Endothelial cell (in vitro differentiated cells): Measurements from ENCODE around the gene MCU. TPM values are rescaled to one million over a fixed set of nuclear protein-coding genes. Genes with fewer than 3 reads are reported as not detected.

Source experiments
- DNase-seq: peaks from one replicate; pipeline ENCODE4 v3.0.0; 2021; ENCODE audit warnings: low spot score
- H3K27ac Mint-ChIP-seq: one replicate; pipeline ENCODE4 v1.8.0; 2021; ENCODE audit warnings: mixed read lengths, inconsistent platforms; ENCODE audit not compliant: unreplicated experiment
- H3K27me3 Mint-ChIP-seq: one replicate; pipeline ENCODE4 v1.8.0; 2021; ENCODE audit warnings: mild to moderate bottlenecking, moderate library complexity, mixed read lengths, inconsistent platforms; ENCODE audit not compliant: unreplicated experiment
- H3K36me3 Mint-ChIP-seq: one replicate; pipeline ENCODE4 v1.8.0; 2021; ENCODE audit warnings: mild to moderate bottlenecking, low read depth, mixed read lengths, inconsistent platforms; ENCODE audit not compliant: unreplicated experiment
- H3K4me1 Mint-ChIP-seq: one replicate; pipeline ENCODE4 v1.8.0; 2021; ENCODE audit warnings: mild to moderate bottlenecking, mixed read lengths, inconsistent platforms; ENCODE audit not compliant: unreplicated experiment
- H3K4me3 Mint-ChIP-seq: one replicate; pipeline ENCODE4 v1.8.0; 2021; ENCODE audit warnings: mild to moderate bottlenecking, mixed read lengths, inconsistent platforms; ENCODE audit not compliant: unreplicated experiment
- H3K9me3 Mint-ChIP-seq: one replicate; pipeline ENCODE4 v1.8.0; 2021; ENCODE audit warnings: mixed read lengths, inconsistent platforms; ENCODE audit not compliant: unreplicated experiment
- CTCF ChIP-seq: fragments of 200-600 bp; sonication (generic); IDR thresholded peaks from one replicate; pipeline ENCODE4 v1.5.0; 2021; ENCODE audit warnings: antibody characterized with exemption; ENCODE audit not compliant: unreplicated experiment
- total RNA-seq: library from RNA; stranded (reverse); fragmentation: NEBNext Ultra II Directional; extraction: Animal tissue kit (Norgen Biotek cat#: 25700); gene quantifications from one replicate; pipeline ENCODE4 v1.2.1, GENCODE V29; 2021; ENCODE audit not compliant: unreplicated experiment

Gene MCU
- total RNA-seq, 1 donor from 2014 or later = 39.6 TPM

DNA sequence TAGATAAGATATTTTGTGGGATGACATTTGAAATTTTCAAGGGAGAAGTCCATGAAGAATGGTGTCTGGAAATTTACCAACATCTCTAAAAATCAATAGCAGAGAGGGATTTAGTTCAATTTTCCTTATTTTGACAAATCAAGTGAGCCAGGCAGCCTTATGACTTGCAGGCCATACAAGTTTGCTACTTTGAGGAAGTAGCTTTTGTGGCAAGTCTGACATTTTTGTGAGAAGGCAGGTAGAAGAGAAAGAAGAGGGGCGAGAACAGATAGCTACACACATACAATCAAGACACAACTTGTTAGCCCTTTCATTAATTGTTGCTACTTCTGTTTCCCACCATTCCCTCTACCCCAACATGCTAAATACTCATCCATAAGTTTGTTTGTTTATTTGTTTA, 127.1 kb downstream of the MCU start:
- peaks cover 6% of the 10 kb centered on the region for H3K4me1 Mint-ChIP-seq
- no peak overlapping the region for H3K27ac Mint-ChIP-seq
- H3K36me3 Mint-ChIP-seq = peaks cover 4% of the 10 kb centered on the region
- no peak for DNase-seq
- H3K9me3 Mint-ChIP-seq = no peaks in the 10 kb centered on the region
- H3K4me3 Mint-ChIP-seq = no peak overlapping the region
- TF ChIP-seq CTCF = no peak
- H3K27me3 Mint-ChIP-seq = peaks cover 1% of the 10 kb centered on the region

GRCh38 chr10:72821606-72822005, 129.7 kb downstream of the MCU start:
- no peak for TF ChIP-seq CTCF
- Mint-ChIP-seq H3K9me3 (no peaks in the 10 kb centered on the region), H3K36me3 (peaks cover 4% of the 10 kb centered on the region), H3K27me3 (peaks cover under 1% of the 10 kb centered on the region), H3K4me1 (no peaks in the 10 kb centered on the region), H3K4me3 (no peak overlapping the region), H3K27ac (no peak overlapping the region)
- DNase-seq = no peak

- no peak for TF ChIP-seq CTCF
- H3K27ac Mint-ChIP-seq = no peak overlapping the region
- H3K27me3 Mint-ChIP-seq = no peaks in the 10 kb centered on the region
- no peaks in the 10 kb centered on the region for H3K9me3 Mint-ChIP-seq
- peaks cover 4% of the 10 kb centered on the region for H3K36me3 Mint-ChIP-seq
- H3K4me3 Mint-ChIP-seq = no peak overlapping the region
- no peaks in the 10 kb centered on the region for H3K4me1 Mint-ChIP-seq
- no peak for DNase-seq
Measured at GRCh38 chr10:72822342-72822986, 130.5 kb downstream of the MCU start.

GRCh38 chr10:72825163-72825562, 133.2 kb downstream of the MCU start:
- Mint-ChIP-seq H3K27ac (no peak overlapping the region), H3K27me3 (no peaks in the 10 kb centered on the region), H3K36me3 (peaks cover 4% of the 10 kb centered on the region), H3K4me1 (peaks cover 4% of the 10 kb centered on the region), H3K9me3 (no peaks in the 10 kb centered on the region), H3K4me3 (no peak overlapping the region)
- no peak for DNase-seq
- no peak for TF ChIP-seq CTCF

- no peaks in the 10 kb centered on the region for H3K9me3 Mint-ChIP-seq
- H3K4me1 Mint-ChIP-seq = peaks cover 14% of the 10 kb centered on the region
- no peak for DNase-seq
- TF ChIP-seq CTCF = no peak
- no peaks in the 10 kb centered on the region for H3K27me3 Mint-ChIP-seq
- H3K4me3 Mint-ChIP-seq = no peak overlapping the region
- H3K36me3 Mint-ChIP-seq = peaks cover 4% of the 10 kb centered on the region
- H3K27ac Mint-ChIP-seq = no peak overlapping the region
Measured at GRCh38 chr10:72826346-72826745, 134.4 kb downstream of the MCU start.
